PC-9 (cell line): Measurements from ENCODE around the gene RNFT1. TPM values are rescaled to one million over a fixed set of nuclear protein-coding genes. Genes with fewer than 3 reads are reported as not detected.

Experiments
- BruUV-seq: library from RNA; stranded (reverse); fragments of 400-500 nt; replicated peaks from 2 replicates; lab custom pipeline; 2021; lab: Mats Ljungman, UMichigan
- CTCF ChIA-PET: fragments of 300-600 bp; sonication (Branson Sonifier 250); formaldehyde crosslinking; loops from one replicate; lab custom pipeline; 2022; ENCODE audit warnings: antibody characterized with exemption; lab: Charles Lee
- POLR2A ChIA-PET: fragments of 300-600 bp; sonication (Branson Sonifier 250); formaldehyde crosslinking; loops from one replicate; lab custom pipeline; 2022; ENCODE audit warnings: antibody characterized with exemption; ENCODE audit not compliant: unreplicated experiment; lab: Charles Lee
- DNase-seq, 2 experiments: peaks; one replicate each; pipeline versions ENCODE4 v3.0.0 to v3.0.0-alpha.2; 2015 to 2022; ENCODE audit warnings: mixed read lengths in 1 of 2
- H2AFZ ChIP-seq: fragments of 200-600 bp; sonication (generic); 2 replicates; pipeline ENCODE4 v1.8.1; 2017; ENCODE audit warnings: antibody characterized with exemption
- H3F3A ChIP-seq: fragments of 200-600 bp; sonication (generic); 2 replicates; pipeline ENCODE4 v1.8.1; 2017; ENCODE audit warnings: antibody characterized with exemption, mild to moderate bottlenecking, low read depth; ENCODE audit not compliant: insufficient read depth
- H3K27ac ChIP-seq: fragments of 200-600 bp; sonication (generic); 2 replicates; pipeline ENCODE4 v1.6.1; 2016; ENCODE audit warnings: mixed run types
- H3K27me3 ChIP-seq: fragments of 200-600 bp; sonication (generic); 2 replicates; pipeline ENCODE4 v1.6.1; 2016; ENCODE audit warnings: low read depth, mixed run types; ENCODE audit not compliant: insufficient read depth
- H3K36me3 ChIP-seq: fragments of 200-600 bp; sonication (generic); 2 replicates; pipeline ENCODE4 v1.6.1; 2016; ENCODE audit warnings: low read depth, mixed run types
- H3K4me1 ChIP-seq: fragments of 200-600 bp; sonication (generic); replicated peaks from 2 replicates; pipeline ENCODE4 v1.6.1; 2016; ENCODE audit warnings: mixed run types; ENCODE audit not compliant: insufficient read depth
- H3K4me2 ChIP-seq: fragments of 200-600 bp; sonication (generic); 2 replicates; pipeline ENCODE4 v1.6.1; 2017; ENCODE audit warnings: mixed run types
- H3K4me3 ChIP-seq: fragments of 200-600 bp; sonication (generic); 2 replicates; pipeline ENCODE4 v1.6.1; 2016; ENCODE audit warnings: mixed run types
- H3K79me2 ChIP-seq: fragments of 200-600 bp; sonication (generic); 2 replicates; pipeline ENCODE4 v1.6.1; 2017; ENCODE audit warnings: low read depth, mixed run types
- H3K9me2 ChIP-seq: fragments of 200-600 bp; sonication (generic); 2 replicates; pipeline ENCODE4 v1.8.1; 2017; ENCODE audit warnings: mild to moderate bottlenecking; ENCODE audit not compliant: insufficient read depth
- H3K9me3 ChIP-seq: fragments of 200-600 bp; sonication (generic); 2 replicates; pipeline ENCODE4 v1.8.1; 2016; ENCODE audit warnings: low read depth; ENCODE audit not compliant: insufficient read depth
- H4K20me1 ChIP-seq: fragments of 200-600 bp; sonication (generic); 2 replicates; pipeline ENCODE4 v1.8.1; 2017; ENCODE audit not compliant: insufficient read depth
- EZH2 ChIP-seq: fragments of 200-600 bp; sonication (generic); IDR thresholded peaks from 2 replicates; pipeline ENCODE4 v1.8.0; 2017; ENCODE audit warnings: antibody characterized with exemption, low read depth
- intact Hi-C: fragments of 100-400 bp; cut with micrococcal nuclease; formaldehyde crosslinking; loops from one replicate; pipeline ENCODE4 v1.10.0; 2022; ENCODE audit not compliant: unreplicated experiment
- total RNA-seq: library from RNA; stranded (reverse); gene quantifications from 2 replicates; pipeline ENCODE4 v1.2.3, GENCODE V29; 2021
- TF ChIP-seq, protein P1 (sequence below): fragments of 200-600 bp; sonication (generic); conservative IDR thresholded peaks from 2 replicates; pipeline ENCODE4 v1.6.1; 2017; ENCODE audit warnings: mixed run types, antibody characterized with exemption, mild to moderate bottlenecking, moderate library complexity

The RNFT1 gene
- total RNA-seq, 1 experiment from 2014 or later, result 24.7 TPM

DNA sequence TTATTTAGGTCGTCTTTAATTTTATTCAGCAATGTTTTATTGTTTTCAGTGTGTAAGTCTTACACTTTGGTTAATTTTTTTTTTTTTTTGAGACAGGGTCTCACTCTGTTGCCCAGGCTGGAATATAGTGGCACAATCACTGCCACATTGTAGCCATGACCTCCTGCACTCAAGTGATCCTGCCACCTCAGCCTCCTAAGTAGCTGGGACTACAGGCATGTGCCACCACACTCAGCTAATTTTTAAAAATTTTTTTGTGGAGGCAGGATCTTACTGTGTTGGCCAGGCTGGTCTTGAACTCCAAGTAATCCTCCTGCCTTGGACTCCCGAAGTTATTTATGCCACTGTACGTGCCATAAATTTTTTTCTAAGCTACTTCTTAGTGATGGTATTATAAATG lies 57.1 kb downstream of the RNFT1 start:
- H3K9me2 ChIP-seq, result no peaks in the 10 kb centered on the region
- H3F3A ChIP-seq, result peaks cover 30% of the 10 kb centered on the region
- peak overlapping the region; percentile 15; the same call in 1 of the 2 replicates for H3K27ac ChIP-seq
- H3K27me3 ChIP-seq, result no peaks in the 10 kb centered on the region
- CTCF ChIA-PET, result no interaction called here
- no peak overlapping the region for H2AFZ ChIP-seq
- BruUV-seq, result no TSS peak
- H4K20me1 ChIP-seq, result peaks cover 35% of the 10 kb centered on the region; the same call in 1 of the 2 replicates
- no peak overlapping the region for H3K4me2 ChIP-seq
- intact Hi-C loops, result no loop called here
- no peaks in the 10 kb centered on the region for H3K9me3 ChIP-seq
- 0 out of 2 replicates have a peak, but pooled peaks cover 7% of the 10 kb centered on the region for H3K36me3 ChIP-seq
- no peak for DNase-seq
- POLR2A ChIA-PET, result interaction anchor here (0.7 kb wide), 1 partner anchor 323 kb away, joined by 3 read pairs; no protein-coding TSS in a partner anchor
- no peak overlapping the region for H3K4me3 ChIP-seq
- no peaks in the 10 kb centered on the region for H3K4me1 ChIP-seq
- H3K79me2 ChIP-seq, result peaks cover 67% of the 10 kb centered on the region
- no peak for TF ChIP-seq EZH2
- TF ChIP-seq, protein P1, sequence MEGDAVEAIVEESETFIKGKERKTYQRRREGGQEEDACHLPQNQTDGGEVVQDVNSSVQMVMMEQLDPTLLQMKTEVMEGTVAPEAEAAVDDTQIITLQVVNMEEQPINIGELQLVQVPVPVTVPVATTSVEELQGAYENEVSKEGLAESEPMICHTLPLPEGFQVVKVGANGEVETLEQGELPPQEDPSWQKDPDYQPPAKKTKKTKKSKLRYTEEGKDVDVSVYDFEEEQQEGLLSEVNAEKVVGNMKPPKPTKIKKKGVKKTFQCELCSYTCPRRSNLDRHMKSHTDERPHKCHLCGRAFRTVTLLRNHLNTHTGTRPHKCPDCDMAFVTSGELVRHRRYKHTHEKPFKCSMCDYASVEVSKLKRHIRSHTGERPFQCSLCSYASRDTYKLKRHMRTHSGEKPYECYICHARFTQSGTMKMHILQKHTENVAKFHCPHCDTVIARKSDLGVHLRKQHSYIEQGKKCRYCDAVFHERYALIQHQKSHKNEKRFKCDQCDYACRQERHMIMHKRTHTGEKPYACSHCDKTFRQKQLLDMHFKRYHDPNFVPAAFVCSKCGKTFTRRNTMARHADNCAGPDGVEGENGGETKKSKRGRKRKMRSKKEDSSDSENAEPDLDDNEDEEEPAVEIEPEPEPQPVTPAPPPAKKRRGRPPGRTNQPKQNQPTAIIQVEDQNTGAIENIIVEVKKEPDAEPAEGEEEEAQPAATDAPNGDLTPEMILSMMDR, result no peak

DNA sequence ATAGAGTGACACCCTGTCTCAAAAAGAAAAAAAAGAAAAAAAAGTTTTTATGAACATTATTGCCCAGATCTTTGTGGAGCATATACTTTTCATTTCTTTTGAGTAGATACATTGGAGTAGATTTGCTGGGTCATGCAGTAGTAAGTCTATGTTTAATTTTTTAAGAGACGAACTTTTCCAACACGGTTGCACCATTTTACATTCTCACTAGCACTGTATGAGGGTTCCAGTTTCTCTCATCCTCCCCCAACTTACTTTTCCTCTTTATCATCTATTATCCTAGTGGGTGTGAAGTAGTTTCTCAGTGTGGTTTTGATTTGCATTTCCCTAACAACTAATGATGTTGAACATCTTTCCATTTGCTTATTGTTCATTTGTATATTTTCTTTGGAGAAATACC lies 61.1 kb downstream of the RNFT1 start:
- H3K79me2 ChIP-seq, result peaks cover 89% of the 10 kb centered on the region
- BruUV-seq, result no TSS peak
- no peaks in the 10 kb centered on the region for H3K9me2 ChIP-seq
- no peak for TF ChIP-seq EZH2
- TF ChIP-seq, protein P1, result no peak
- no peaks in the 10 kb centered on the region for H3K27me3 ChIP-seq
- H3K36me3 ChIP-seq, result no peaks in the 10 kb centered on the region
- H3K4me2 ChIP-seq, result no peak overlapping the region
- H4K20me1 ChIP-seq, result peaks cover 52% of the 10 kb centered on the region
- no peak overlapping the region for H3K27ac ChIP-seq
- CTCF ChIA-PET, result no interaction called here
- no peak overlapping the region for H3K4me3 ChIP-seq
- peaks cover 12% of the 10 kb centered on the region for H3F3A ChIP-seq
- intact Hi-C loops, result no loop called here
- no peaks in the 10 kb centered on the region for H3K9me3 ChIP-seq
- no peak overlapping the region for H2AFZ ChIP-seq
- H3K4me1 ChIP-seq, result no peaks in the 10 kb centered on the region
- DNase-seq, result no peak
- POLR2A ChIA-PET, result no interaction called here

Other genes with a start within 250 kb of the RNFT1 start
- 11.8 and 13.5 TPM in 2 replicates for gene TUBD1, start 71.8 kb downstream of the RNFT1 start, total RNA-seq
- 31.4 and 41.8 TPM in 2 replicates for gene RPS6KB1, start 71.6 kb downstream of the RNFT1 start, total RNA-seq
- 11.7 and 14.7 TPM in 2 replicates for gene HEATR6, start 114.2 kb upstream of the RNFT1 start, total RNA-seq
- gene CA4, start 185.2 kb upstream of the RNFT1 start, total RNA-seq, result not detected in 2 replicates